A549 (cell line): ENCODE data around the gene SPNS2. TPM values are rescaled to one million over a fixed set of nuclear protein-coding genes. Genes with fewer than 3 reads are reported as not detected.

Experiments
- ATAC-seq, 2 experiments: fragments of 200-7000 bp in 1 of 2; fragments of >200 bp in 1 of 2; cut with Nextera tagmentation in 1 of 2; cut with Tn5 transposase in 1 of 2; 3 replicates each; pipeline versions ENCODE4 v1.8.0 to v1.9.1; 2018 to 2020; ENCODE audit warnings: mild to moderate bottlenecking in 1 of 2, moderate library complexity in 1 of 2
- CTCF ChIA-PET: fragments of 300-600 bp; sonication (Branson Sonifier 250); formaldehyde crosslinking; extraction: SDS; loops from one replicate; lab custom pipeline; 2021; ENCODE audit warnings: antibody characterized with exemption, inconsistent platforms; lab: Yijun Ruan, JAX
- POLR2A ChIA-PET: fragments of 350-600 bp; formaldehyde crosslinking; extraction: SDS; loops from one replicate; lab custom pipeline; 2021; ENCODE audit warnings: antibody characterized with exemption, inconsistent platforms; lab: Yijun Ruan, JAX
- DNase-seq, 2 experiments: peaks; one replicate each; pipeline versions ENCODE4 v3.0.0 to v3.0.0-alpha.2; 2011 to 2016; ENCODE audit warnings: low read depth in 1 of 2, low spot score in 1 of 2
- FAIRE-seq: peaks from 2 replicates; lab custom pipeline; 2011; peaks lifted over from hg19 to GRCh38; lab: Jason Lieb, UNC
- H3K27ac ChIP-seq, 2 experiments: fragments of >200 bp; sonication (Bioruptor Twin); formaldehyde crosslinking; 3 replicates each; pipeline ENCODE4 v1.5.1; 2016 to 2017
- H3K4me1 ChIP-seq: fragments of >200 bp; sonication (Bioruptor Twin); formaldehyde crosslinking; 3 replicates; pipeline ENCODE4 v1.6.1; 2016
- H3K4me2 ChIP-seq: fragments of >200 bp; sonication (Bioruptor Twin); formaldehyde crosslinking; 3 replicates; pipeline ENCODE4 v1.6.1; 2016
- H3K4me3 ChIP-seq: fragments of >200 bp; sonication (Bioruptor Twin); formaldehyde crosslinking; 3 replicates; pipeline ENCODE4 v1.5.1; 2016
- H3K9me3 ChIP-seq: fragments of >200 bp; sonication (Bioruptor Twin); formaldehyde crosslinking; 3 replicates; pipeline ENCODE4 v1.6.1; 2016
- CBX2 ChIP-seq: fragments of 200-600 bp; sonication (generic); IDR thresholded peaks from 2 replicates; pipeline ENCODE4 v1.6.1; 2016; ENCODE audit warnings: low read depth, mild to moderate bottlenecking, borderline replicate concordance
- EHF ChIP-seq: fragments of 250-450 bp; sonication (Bioruptor Pico); IDR thresholded peaks from 2 replicates; pipeline ENCODE4 v1.5.0; 2020; ENCODE audit warnings: mild to moderate bottlenecking
- EHMT2 ChIP-seq: fragments of 200-600 bp; sonication (generic); IDR thresholded peaks from 2 replicates; pipeline ENCODE4 v1.6.1; 2016; ENCODE audit warnings: antibody characterized with exemption, low read depth, mild to moderate bottlenecking, moderate library complexity
- ESRRA ChIP-seq: fragments of 150-350 bp; IDR thresholded peaks from 2 replicates; pipeline ENCODE4 v1.6.1; 2014; ENCODE audit warnings: mild to moderate bottlenecking, low read length, borderline replicate concordance
- FOSL2 ChIP-seq, 2 experiments: fragments of 450-650 bp in 1 of 2; fragments of >200 bp in 1 of 2; sonication (Bioruptor Twin) in 1 of 2; formaldehyde crosslinking; IDR thresholded peaks; 2 replicates each; pipeline versions ENCODE4 v1.5.0 to v1.6.1; 2016 to 2020; ENCODE audit warnings: mild to moderate bottlenecking in 1 of 2, moderate library complexity in 1 of 2
- HDAC2 ChIP-seq: fragments of 200-600 bp; sonication (generic); IDR thresholded peaks from 2 replicates; pipeline ENCODE4 v1.6.1; 2016
- HES2 ChIP-seq: fragments of >200 bp; sonication (Bioruptor Twin); formaldehyde crosslinking; IDR thresholded peaks from 2 replicates; pipeline ENCODE4 v1.6.1; 2016
- HEYL ChIP-seq: fragments of 250-450 bp; sonication (Bioruptor Pico); IDR thresholded peaks from 2 replicates; pipeline ENCODE4 v1.8.0; 2021; ENCODE audit warnings: mild to moderate bottlenecking, moderate library complexity
- HOXA7 ChIP-seq: fragments of 250-450 bp; sonication (Bioruptor Pico); IDR thresholded peaks from 2 replicates; pipeline ENCODE4 v1.5.0; 2020; ENCODE audit warnings: mild to moderate bottlenecking, moderate library complexity
- JUN ChIP-seq, 2 experiments: fragments of >200 bp; sonication (Bioruptor Twin); formaldehyde crosslinking; IDR thresholded peaks; 2 replicates in 1 of 2; 3 replicates in 1 of 2; pipeline ENCODE4 v1.6.1; 2016 to 2017
- MAFK ChIP-seq: fragments of 450-650 bp; IDR thresholded peaks from 2 replicates; pipeline ENCODE4 v1.6.1; 2014; ENCODE audit not compliant: partially characterized antibody
- MYC ChIP-seq: IDR thresholded peaks from 2 replicates; pipeline ENCODE4 v1.6.1; 2012; ENCODE audit warnings: mild to moderate bottlenecking, inconsistent platforms, low read length, improper control_type of control experiment, borderline replicate concordance
- NFE2L2 ChIP-seq: fragments of 150-350 bp; conservative IDR thresholded peaks from 2 replicates; pipeline ENCODE4 v1.6.1; 2014; ENCODE audit warnings: low read length
- PHF8 ChIP-seq: fragments of 200-600 bp; sonication (generic); IDR thresholded peaks from 2 replicates; pipeline ENCODE4 v1.6.1; 2016; ENCODE audit warnings: low read depth, mild to moderate bottlenecking, antibody characterized with exemption, moderate library complexity, borderline replicate concordance
- RARB ChIP-seq: fragments of 250-450 bp; sonication (Bioruptor Pico); IDR thresholded peaks from 2 replicates; pipeline ENCODE4 v1.8.0; 2021; ENCODE audit warnings: mild to moderate bottlenecking, moderate library complexity
- SMC3 ChIP-seq: fragments of >200 bp; sonication (Bioruptor Twin); formaldehyde crosslinking; IDR thresholded peaks from 3 replicates; pipeline ENCODE4 v1.6.1; 2018; ENCODE audit warnings: inconsistent platforms
- SREBF2 ChIP-seq: fragments of 450-650 bp; IDR thresholded peaks from 2 replicates; pipeline ENCODE4 v1.6.1; 2014; ENCODE audit warnings: mild to moderate bottlenecking, moderate library complexity
- TP53 ChIP-seq: fragments of 250-450 bp; sonication (Bioruptor Pico); IDR thresholded peaks from 2 replicates; pipeline ENCODE4 v1.5.0; 2021; ENCODE audit warnings: mild to moderate bottlenecking, moderate library complexity
- ZNF302 ChIP-seq: fragments of 250-450 bp; sonication (Bioruptor Pico); IDR thresholded peaks from 2 replicates; pipeline ENCODE4 v1.9.0; 2021; ENCODE audit warnings: inconsistent platforms, mild to moderate bottlenecking, moderate library complexity
- WGBS: methylation state at CpG from one replicate; pipeline ENCODE4 v1.1.6; 2017; ENCODE audit errors: missing lambda C conversion rate; 5-methylcytosine and 5-hydroxymethylcytosine counted together
- polyA plus RNA-seq, 4 experiments: library from polyadenylated mRNA; depleted of rRNA in 3 of 4; stranded (reverse); fragments of >200 nt; fragmentation: RNase III in 1 of 4; extraction: RNeasy Plus Mini Kit Qiagen cat#74134 plus additional on column Dnase treatment in 1 of 4; gene quantifications; 2 replicates in 3 of 4; 3 replicates in 1 of 4; pipeline ENCODE4 v1.2.3, GENCODE V29; 2011 to 2017
- TF ChIP-seq, protein P1 (sequence below): fragments of >200 bp; sonication (Bioruptor Twin); formaldehyde crosslinking; IDR thresholded peaks from 3 replicates; pipeline ENCODE4 v1.6.1; 2016
- TF ChIP-seq, protein P2 (sequence below): IDR thresholded peaks from 2 replicates; pipeline ENCODE4 v1.6.1; 2012; ENCODE audit warnings: low read depth, borderline replicate concordance
- TF ChIP-seq, protein P3 (sequence below): fragments of 200-600 bp; sonication (generic); IDR thresholded peaks from 2 replicates; pipeline ENCODE4 v1.6.1; 2016; ENCODE audit warnings: antibody characterized with exemption, mild to moderate bottlenecking, moderate library complexity

SPNS2 gene
- polyA plus RNA-seq, 2 of the 4 experiments (the other 2 are of a cell fraction), result 0.27 to 0.46 TPM

GRCh38 chr17:4543557-4544026 is 44.9 kb downstream of the SPNS2 start:
- DNase-seq (no peak), FAIRE-seq (no peak), ATAC-seq (no peak)
- Histone ChIP-seq H3K4me1 (no peaks in the 10 kb centered on the region), H3K9me3 (no peaks in the 10 kb centered on the region), H3K4me3 (no peak overlapping the region), H3K27ac (no peak overlapping the region), H3K4me2 (no peak overlapping the region)
- ChIA-PET POLR2A (interaction anchor here (1.2 to 2.6 kb wide), 2 partner anchors 9 to 12 kb away, joined by 3 to 13 read pairs; partner anchors contain the start of gene MYBBP1A), CTCF (interaction anchor here (1.1 to 13.0 kb wide), 6 partner anchors 11 to 122 kb away, joined by 3 to 99 read pairs (median 4); partner anchors contain the start of gene MYBBP1A)
- WGBS, result 90% methylated on average over 19 of the region's 19 CpGs
- no peak for TF ChIP-seq RARB (CRISPR knock-in tag)
- no peak for TF ChIP-seq JUN (IDR thresholded peaks at IDR 0.05)
- no peak for TF ChIP-seq CBX2
- TF ChIP-seq MAFK, result no peak
- TF ChIP-seq, protein P1, sequence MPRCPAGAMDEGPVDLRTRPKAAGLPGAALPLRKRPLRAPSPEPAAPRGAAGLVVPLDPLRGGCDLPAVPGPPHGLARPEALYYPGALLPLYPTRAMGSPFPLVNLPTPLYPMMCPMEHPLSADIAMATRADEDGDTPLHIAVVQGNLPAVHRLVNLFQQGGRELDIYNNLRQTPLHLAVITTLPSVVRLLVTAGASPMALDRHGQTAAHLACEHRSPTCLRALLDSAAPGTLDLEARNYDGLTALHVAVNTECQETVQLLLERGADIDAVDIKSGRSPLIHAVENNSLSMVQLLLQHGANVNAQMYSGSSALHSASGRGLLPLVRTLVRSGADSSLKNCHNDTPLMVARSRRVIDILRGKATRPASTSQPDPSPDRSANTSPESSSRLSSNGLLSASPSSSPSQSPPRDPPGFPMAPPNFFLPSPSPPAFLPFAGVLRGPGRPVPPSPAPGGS, result no peak
- TF ChIP-seq HOXA7 (CRISPR knock-in tag), result no peak
- no peak for TF ChIP-seq EHMT2
- TF ChIP-seq EHF (CRISPR knock-in tag), result no peak
- TF ChIP-seq, all 56 proteins: peak for 0

DNA sequence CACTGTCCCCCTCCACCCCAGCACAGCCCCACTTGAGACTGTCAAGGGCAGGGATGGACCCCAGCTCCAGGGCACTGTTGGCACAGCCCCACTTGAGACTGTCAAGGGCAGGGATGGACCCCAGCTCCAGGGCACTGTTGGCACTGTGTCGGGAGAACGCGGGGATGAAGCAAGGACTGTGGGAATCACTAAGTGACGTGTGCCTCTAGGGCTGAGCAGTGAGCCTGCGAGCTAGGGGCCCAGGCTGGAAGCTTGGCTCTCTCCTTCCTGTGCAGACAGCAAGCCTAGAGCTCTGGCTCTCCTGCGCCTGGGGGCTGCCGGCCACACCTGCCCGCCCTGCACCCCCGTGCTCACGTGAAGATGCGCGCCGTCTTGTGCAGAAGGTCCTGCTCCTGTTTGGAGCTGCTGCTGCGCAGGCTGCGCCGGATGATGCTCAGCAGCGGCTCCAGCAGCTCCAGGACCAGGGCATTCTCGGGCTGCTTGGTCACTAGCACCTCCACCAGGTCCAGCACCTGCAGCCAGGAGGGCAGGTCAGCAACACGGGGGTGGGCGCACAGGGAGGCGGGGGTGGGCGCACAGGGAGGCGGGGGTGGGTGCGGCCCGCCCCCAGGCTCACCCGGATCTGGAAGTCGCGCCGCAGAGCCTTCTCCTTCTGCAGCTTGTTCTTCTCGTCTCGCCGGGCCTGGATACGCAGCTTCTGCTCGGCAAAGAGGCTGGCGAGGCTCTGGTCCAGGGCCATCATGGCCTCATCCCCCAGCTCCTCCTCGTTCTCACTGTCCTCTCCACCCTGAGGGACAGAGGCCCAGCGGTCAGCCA is 45.7 kb downstream of the SPNS2 start:
- Histone ChIP-seq H3K4me2 (no peak overlapping the region), H3K4me1 (peaks cover 3% of the 10 kb centered on the region; the same call in 1 of the 3 replicates), H3K9me3 (no peaks in the 10 kb centered on the region), H3K27ac (no peak overlapping the region), H3K4me3 (no peak overlapping the region)
- DNase-seq (no peak), ATAC-seq (no peak), FAIRE-seq (no peak)
- CTCF ChIA-PET, result interaction anchor here (1.1 to 13.0 kb wide), 5 partner anchors 11 to 345 kb away, joined by 3 to 99 read pairs (median 4); partner anchors contain the start of gene MYBBP1A
- POLR2A ChIA-PET, result interaction anchor here (1.2 to 2.6 kb wide), 2 partner anchors 10 to 11 kb away, joined by 3 to 13 read pairs; partner anchors contain the start of gene MYBBP1A
- 96% methylated on average over 32 of the region's 37 CpGs for WGBS
- TF ChIP-seq FOSL2 (IDR thresholded peaks at IDR 0.05), result no peak
- no peak for TF ChIP-seq FOSL2 (CRISPR knock-in tag; IDR thresholded peaks at IDR 0.05)
- TF ChIP-seq, protein P2, sequence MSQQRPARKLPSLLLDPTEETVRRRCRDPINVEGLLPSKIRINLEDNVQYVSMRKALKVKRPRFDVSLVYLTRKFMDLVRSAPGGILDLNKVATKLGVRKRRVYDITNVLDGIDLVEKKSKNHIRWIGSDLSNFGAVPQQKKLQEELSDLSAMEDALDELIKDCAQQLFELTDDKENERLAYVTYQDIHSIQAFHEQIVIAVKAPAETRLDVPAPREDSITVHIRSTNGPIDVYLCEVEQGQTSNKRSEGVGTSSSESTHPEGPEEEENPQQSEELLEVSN, result no peak
- no peak for TF ChIP-seq PHF8
- TF ChIP-seq, protein P1, result no peak
- TF ChIP-seq EHMT2, result no peak
- TF ChIP-seq HDAC2, result no peak
- TF ChIP-seq MYC, result no peak
- no peak for TF ChIP-seq EHF (CRISPR knock-in tag)
- TF ChIP-seq RARB (CRISPR knock-in tag), result no peak
- no peak for TF ChIP-seq ESRRA
- no peak for TF ChIP-seq NFE2L2
- no peak for TF ChIP-seq SMC3
- no peak for TF ChIP-seq ZNF302 (CRISPR knock-in tag)

DNA sequence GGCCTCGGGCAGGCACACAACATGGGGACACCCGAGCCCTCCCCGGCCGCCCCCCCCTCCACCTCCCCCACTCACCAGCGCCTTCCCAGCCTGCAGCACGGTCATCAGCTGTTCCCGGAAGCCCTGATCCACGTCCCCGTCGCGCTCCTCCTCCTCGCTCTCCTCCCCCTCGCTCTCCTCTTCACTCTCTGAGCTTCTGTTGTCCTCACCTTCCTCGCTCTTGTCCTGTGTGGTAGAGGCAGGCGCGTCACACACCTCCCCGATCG is 46.2 kb downstream of the SPNS2 start:
- POLR2A ChIA-PET, result interaction anchor here (2.6 kb wide), 1 partner anchor 10 kb away, joined by 13 read pairs; the partner anchor contains the start of gene MYBBP1A

More for the DNA sequence above, 46.2 kb downstream of the SPNS2 start:
- no peaks in the 10 kb centered on the region for H3K9me3 ChIP-seq
- WGBS, result 92% methylated on average over 15 of the region's 18 CpGs
- ATAC-seq (no peak), FAIRE-seq (no peak), DNase-seq (no peak)
- CTCF ChIA-PET, result interaction anchor here (1.1 to 13.0 kb wide), 5 partner anchors 10 to 345 kb away, joined by 3 to 99 read pairs (median 4); partner anchors contain the start of gene MYBBP1A
- TF ChIP-seq HES2 (no peak), HEYL (no peak), TP53 (CRISPR knock-in tag) (no peak), ZNF302 (CRISPR knock-in tag) (no peak), SREBF2 (no peak)
- TF ChIP-seq, protein P3, sequence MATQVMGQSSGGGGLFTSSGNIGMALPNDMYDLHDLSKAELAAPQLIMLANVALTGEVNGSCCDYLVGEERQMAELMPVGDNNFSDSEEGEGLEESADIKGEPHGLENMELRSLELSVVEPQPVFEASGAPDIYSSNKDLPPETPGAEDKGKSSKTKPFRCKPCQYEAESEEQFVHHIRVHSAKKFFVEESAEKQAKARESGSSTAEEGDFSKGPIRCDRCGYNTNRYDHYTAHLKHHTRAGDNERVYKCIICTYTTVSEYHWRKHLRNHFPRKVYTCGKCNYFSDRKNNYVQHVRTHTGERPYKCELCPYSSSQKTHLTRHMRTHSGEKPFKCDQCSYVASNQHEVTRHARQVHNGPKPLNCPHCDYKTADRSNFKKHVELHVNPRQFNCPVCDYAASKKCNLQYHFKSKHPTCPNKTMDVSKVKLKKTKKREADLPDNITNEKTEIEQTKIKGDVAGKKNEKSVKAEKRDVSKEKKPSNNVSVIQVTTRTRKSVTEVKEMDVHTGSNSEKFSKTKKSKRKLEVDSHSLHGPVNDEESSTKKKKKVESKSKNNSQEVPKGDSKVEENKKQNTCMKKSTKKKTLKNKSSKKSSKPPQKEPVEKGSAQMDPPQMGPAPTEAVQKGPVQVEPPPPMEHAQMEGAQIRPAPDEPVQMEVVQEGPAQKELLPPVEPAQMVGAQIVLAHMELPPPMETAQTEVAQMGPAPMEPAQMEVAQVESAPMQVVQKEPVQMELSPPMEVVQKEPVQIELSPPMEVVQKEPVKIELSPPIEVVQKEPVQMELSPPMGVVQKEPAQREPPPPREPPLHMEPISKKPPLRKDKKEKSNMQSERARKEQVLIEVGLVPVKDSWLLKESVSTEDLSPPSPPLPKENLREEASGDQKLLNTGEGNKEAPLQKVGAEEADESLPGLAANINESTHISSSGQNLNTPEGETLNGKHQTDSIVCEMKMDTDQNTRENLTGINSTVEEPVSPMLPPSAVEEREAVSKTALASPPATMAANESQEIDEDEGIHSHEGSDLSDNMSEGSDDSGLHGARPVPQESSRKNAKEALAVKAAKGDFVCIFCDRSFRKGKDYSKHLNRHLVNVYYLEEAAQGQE, result no peak
- H3K4me2 ChIP-seq, result no peak overlapping the region
- no peak overlapping the region for H3K4me3 ChIP-seq
- H3K27ac ChIP-seq, result no peak overlapping the region
- peaks cover 9% of the 10 kb centered on the region; the same call in 1 of the 3 replicates for H3K4me1 ChIP-seq
